Measurements from ENCODE around the gene FSCB.

Gene FSCB

DNA sequence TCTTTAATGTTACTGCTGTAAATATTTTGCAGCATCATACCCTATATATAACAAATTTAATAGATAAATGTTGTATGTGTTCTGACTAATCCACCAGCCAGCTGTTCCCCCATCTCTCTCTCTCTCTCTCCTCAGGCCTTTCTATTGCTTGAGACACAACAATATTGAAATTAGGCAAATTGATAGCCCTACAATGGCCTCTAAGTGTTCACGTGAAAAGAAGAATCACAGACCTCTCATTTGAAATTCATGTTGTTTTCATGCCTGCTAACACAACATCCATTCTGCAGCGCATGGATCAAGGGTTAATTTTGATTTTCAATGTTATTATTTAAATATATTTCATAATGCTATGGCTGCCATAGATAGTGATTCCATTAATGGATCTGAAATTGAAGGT lies 1.8 kb upstream of the FSCB start:
- H3K9me3 ChIP-seq (ENCODE audit: control extremely low read depth in 1 of 5, control insufficient read depth in 4 of 5, insufficient read depth in 2 of 5, low read depth in 1 of 5, low read length in 4 of 5): no peaks in the 10 kb centered on the region
- no peaks in the 10 kb centered on the region for H3K4me1 ChIP-seq (ENCODE audit: control extremely low read depth in 1 of 4, control insufficient read depth in 4 of 4, insufficient read depth in 4 of 4, low read length in 3 of 4)
- POLR2A ChIA-PET: no interaction called here
- no peaks in the 10 kb centered on the region for H3K36me3 ChIP-seq (ENCODE audit: control insufficient read depth in 4 of 4, insufficient read depth in 4 of 4, low read length in 3 of 4)
- no peak overlapping the region for H3K4me3 ChIP-seq (ENCODE audit: control insufficient read depth in 1 of 7, extremely low read depth in 1 of 7, insufficient read depth in 4 of 7, low read depth in 2 of 7, low read length in 6 of 7)
- no peak for DNase-seq
- H3K27ac ChIP-seq (ENCODE audit: insufficient read depth in 1 of 2, low read depth in 1 of 2, low read length in 2 of 2, poor library complexity in 1 of 2, severe bottlenecking in 2 of 2): no peak overlapping the region
- 100% methylated on average over 1 of the region's 2 CpGs for WGBS (ENCODE audit: insufficient coverage)
- CTCF ChIA-PET: no interaction called here
- H3K27me3 ChIP-seq (replicated peaks in 2 of 5; ENCODE audit: control insufficient read depth in 4 of 5, insufficient read depth in 5 of 5, low read length in 4 of 5): no peaks in the 10 kb centered on the region

DNA sequence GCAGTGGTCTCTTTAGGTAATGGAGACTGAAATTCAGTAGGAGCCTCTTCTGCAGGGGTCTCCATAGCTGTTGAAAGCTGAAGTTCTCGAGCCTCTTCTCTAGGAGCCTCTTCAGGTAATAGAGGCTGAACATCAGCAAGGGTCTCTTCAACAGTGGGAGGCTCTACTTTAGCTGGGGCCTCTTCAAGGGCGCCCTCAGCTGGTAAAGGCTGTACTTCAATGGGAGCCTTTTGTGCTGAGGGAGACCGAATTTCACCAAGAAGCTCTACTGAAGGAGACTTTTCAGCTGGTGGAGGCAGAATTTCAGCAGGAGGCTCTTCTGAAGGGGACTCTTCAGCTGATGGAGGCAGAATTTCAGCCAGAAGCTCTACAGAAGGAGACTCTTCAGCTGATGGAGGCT lies 1.5 kb downstream of the FSCB start:
- Histone ChIP-seq H3K36me3 (ENCODE audit: control insufficient read depth in 4 of 4, insufficient read depth in 4 of 4, low read length in 3 of 4) (no peaks in the 10 kb centered on the region), H3K9me3 (ENCODE audit: control extremely low read depth in 1 of 5, control insufficient read depth in 4 of 5, insufficient read depth in 2 of 5, low read depth in 1 of 5, low read length in 4 of 5) (no peaks in the 10 kb centered on the region), H3K27ac (ENCODE audit: insufficient read depth in 1 of 2, low read depth in 1 of 2, low read length in 2 of 2, poor library complexity in 1 of 2, severe bottlenecking in 2 of 2) (no peak overlapping the region), H3K4me3 (ENCODE audit: control insufficient read depth in 1 of 7, extremely low read depth in 1 of 7, insufficient read depth in 4 of 7, low read depth in 2 of 7, low read length in 6 of 7) (no peak overlapping the region), H3K27me3 (replicated peaks in 2 of 5; ENCODE audit: control insufficient read depth in 4 of 5, insufficient read depth in 5 of 5, low read length in 4 of 5) (no peaks in the 10 kb centered on the region), H3K4me1 (ENCODE audit: control extremely low read depth in 1 of 4, control insufficient read depth in 4 of 4, insufficient read depth in 4 of 4, low read length in 3 of 4) (no peaks in the 10 kb centered on the region)
- DNase-seq: no peak
- CTCF ChIA-PET: no interaction called here
- POLR2A ChIA-PET: no interaction called here
- WGBS (ENCODE audit: insufficient coverage): 88% methylated on average over 3 of the region's 3 CpGs

DNA sequence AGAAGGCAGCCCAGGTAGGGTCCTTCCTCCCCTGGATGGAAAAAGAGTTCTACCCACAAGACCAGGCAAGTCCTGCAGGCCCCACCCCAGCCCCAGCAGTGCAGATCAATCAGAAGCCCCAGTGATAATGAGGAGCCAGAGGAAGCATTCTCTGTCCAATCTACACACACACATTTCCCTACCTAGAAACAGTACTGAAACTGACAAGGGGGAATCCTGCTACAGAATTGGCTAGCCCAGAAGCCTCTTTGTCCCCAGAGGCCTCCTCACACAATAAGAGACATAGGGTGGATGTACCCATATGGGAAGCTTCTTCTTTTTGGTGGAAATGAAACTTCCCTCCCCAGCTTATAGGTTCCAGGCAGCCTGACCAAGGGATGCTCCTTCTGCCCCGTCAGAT lies 9.9 kb downstream of the FSCB start:
- no peaks in the 10 kb centered on the region for H3K4me1 ChIP-seq (ENCODE audit: control extremely low read depth in 1 of 4, control insufficient read depth in 4 of 4, insufficient read depth in 4 of 4, low read length in 3 of 4)
- no peak overlapping the region for H3K27ac ChIP-seq (ENCODE audit: insufficient read depth in 1 of 2, low read depth in 1 of 2, low read length in 2 of 2, poor library complexity in 1 of 2, severe bottlenecking in 2 of 2)
- no peaks in the 10 kb centered on the region for H3K27me3 ChIP-seq (replicated peaks in 2 of 5; ENCODE audit: control insufficient read depth in 4 of 5, insufficient read depth in 5 of 5, low read length in 4 of 5)
- no peaks in the 10 kb centered on the region for H3K36me3 ChIP-seq (ENCODE audit: control insufficient read depth in 4 of 4, insufficient read depth in 4 of 4, low read length in 3 of 4)
- H3K9me3 ChIP-seq (ENCODE audit: control extremely low read depth in 1 of 5, control insufficient read depth in 4 of 5, insufficient read depth in 2 of 5, low read depth in 1 of 5, low read length in 4 of 5): no peaks in the 10 kb centered on the region
- no peak for DNase-seq
- WGBS (ENCODE audit: insufficient coverage): no CpG with 5 or more reads among the region's 1 CpG
- ChIA-PET POLR2A (no interaction called here), CTCF (no interaction called here)
- no peak overlapping the region for H3K4me3 ChIP-seq (ENCODE audit: control insufficient read depth in 1 of 7, extremely low read depth in 1 of 7, insufficient read depth in 4 of 7, low read depth in 2 of 7, low read length in 6 of 7)

DNA sequence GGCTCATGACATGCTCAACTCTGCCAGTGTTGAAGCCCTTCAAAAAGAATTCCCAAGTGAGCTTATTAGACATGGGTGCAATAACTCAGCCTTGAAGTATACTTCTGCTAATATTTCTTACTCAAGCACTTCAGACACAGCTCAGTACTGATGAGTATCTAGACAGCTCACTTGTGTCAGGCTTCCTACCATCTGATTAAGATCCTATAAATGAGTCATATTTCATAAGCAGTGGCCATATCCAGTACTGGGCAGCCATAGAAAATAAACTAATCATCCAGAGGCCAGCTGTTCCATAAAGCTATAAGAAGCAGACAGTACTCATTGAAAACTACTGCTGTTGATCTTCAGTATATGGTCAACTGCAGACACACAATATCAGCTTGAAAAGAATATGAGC lies 12.9 kb downstream of the FSCB start:
- no peaks in the 10 kb centered on the region for H3K27me3 ChIP-seq (replicated peaks in 2 of 5; ENCODE audit: control insufficient read depth in 4 of 5, insufficient read depth in 5 of 5, low read length in 4 of 5)
- H3K36me3 ChIP-seq (ENCODE audit: control insufficient read depth in 4 of 4, insufficient read depth in 4 of 4, low read length in 3 of 4): no peaks in the 10 kb centered on the region
- no peak overlapping the region for H3K4me3 ChIP-seq (ENCODE audit: control insufficient read depth in 1 of 7, extremely low read depth in 1 of 7, insufficient read depth in 4 of 7, low read depth in 2 of 7, low read length in 6 of 7)
- no peaks in the 10 kb centered on the region for H3K4me1 ChIP-seq (ENCODE audit: control extremely low read depth in 1 of 4, control insufficient read depth in 4 of 4, insufficient read depth in 4 of 4, low read length in 3 of 4)
- DNase-seq: no peak
- no peaks in the 10 kb centered on the region for H3K9me3 ChIP-seq (ENCODE audit: control extremely low read depth in 1 of 5, control insufficient read depth in 4 of 5, insufficient read depth in 2 of 5, low read depth in 1 of 5, low read length in 4 of 5)
- no peak overlapping the region for H3K27ac ChIP-seq (ENCODE audit: insufficient read depth in 1 of 2, low read depth in 1 of 2, low read length in 2 of 2, poor library complexity in 1 of 2, severe bottlenecking in 2 of 2)
- ChIA-PET CTCF (no interaction called here), POLR2A (no interaction called here)

DNA sequence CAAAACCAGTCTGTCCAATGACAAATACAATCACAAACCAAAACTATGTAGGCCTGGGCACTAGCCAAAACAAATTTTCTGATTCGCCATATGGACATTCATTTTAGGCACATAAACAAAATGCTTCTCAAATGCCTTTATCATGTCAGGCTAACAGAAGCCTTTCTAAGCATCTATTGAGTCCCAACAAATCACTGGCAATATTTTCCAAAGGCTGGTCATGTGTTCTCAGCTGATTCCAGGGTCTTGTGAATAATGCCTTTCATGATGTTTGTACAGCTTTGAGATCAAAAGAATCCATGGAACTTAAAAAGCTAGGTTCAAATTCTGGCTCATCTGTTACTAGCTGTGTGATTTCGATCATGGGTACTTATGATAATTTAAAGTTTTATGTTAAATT lies 16.1 kb downstream of the FSCB start:
- no peak for DNase-seq
- Histone ChIP-seq H3K4me3 (ENCODE audit: control insufficient read depth in 1 of 7, extremely low read depth in 1 of 7, insufficient read depth in 4 of 7, low read depth in 2 of 7, low read length in 6 of 7) (no peak overlapping the region), H3K27ac (ENCODE audit: insufficient read depth in 1 of 2, low read depth in 1 of 2, low read length in 2 of 2, poor library complexity in 1 of 2, severe bottlenecking in 2 of 2) (no peak overlapping the region), H3K9me3 (ENCODE audit: control extremely low read depth in 1 of 5, control insufficient read depth in 4 of 5, insufficient read depth in 2 of 5, low read depth in 1 of 5, low read length in 4 of 5) (no peaks in the 10 kb centered on the region), H3K4me1 (ENCODE audit: control extremely low read depth in 1 of 4, control insufficient read depth in 4 of 4, insufficient read depth in 4 of 4, low read length in 3 of 4) (no peaks in the 10 kb centered on the region), H3K36me3 (ENCODE audit: control insufficient read depth in 4 of 4, insufficient read depth in 4 of 4, low read length in 3 of 4) (no peaks in the 10 kb centered on the region), H3K27me3 (replicated peaks in 2 of 5; ENCODE audit: control insufficient read depth in 4 of 5, insufficient read depth in 5 of 5, low read length in 4 of 5) (no peaks in the 10 kb centered on the region)
- ChIA-PET CTCF (no interaction called here), POLR2A (no interaction called here)
- WGBS (ENCODE audit: insufficient coverage): 86% methylated on average over 1 of the region's 2 CpGs

DNA sequence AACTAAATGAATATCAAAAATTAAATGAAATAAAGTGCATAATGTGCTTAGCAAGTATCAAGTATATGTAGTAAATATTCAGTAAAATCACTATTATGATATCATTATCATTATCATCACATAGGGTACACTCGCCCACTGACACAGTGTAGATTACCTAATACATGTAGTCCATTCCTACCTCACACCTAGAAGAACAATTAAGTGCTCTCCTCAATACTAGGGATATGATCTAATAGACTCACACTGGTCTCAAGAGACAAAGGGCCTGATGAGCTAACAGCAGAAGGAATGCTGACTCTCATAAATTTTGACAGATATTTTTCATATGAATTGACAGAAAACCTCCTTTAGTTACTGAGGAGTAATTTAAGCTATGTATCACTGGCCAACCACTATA lies 29.1 kb downstream of the FSCB start:
- H3K36me3 ChIP-seq (ENCODE audit: control insufficient read depth in 4 of 4, insufficient read depth in 4 of 4, low read length in 3 of 4): no peaks in the 10 kb centered on the region
- no peaks in the 10 kb centered on the region for H3K27me3 ChIP-seq (replicated peaks in 2 of 5; ENCODE audit: control insufficient read depth in 4 of 5, insufficient read depth in 5 of 5, low read length in 4 of 5)
- CTCF ChIA-PET: no interaction called here
- POLR2A ChIA-PET: no interaction called here
- H3K4me3 ChIP-seq (ENCODE audit: control insufficient read depth in 1 of 7, extremely low read depth in 1 of 7, insufficient read depth in 4 of 7, low read depth in 2 of 7, low read length in 6 of 7): no peak overlapping the region
- H3K4me1 ChIP-seq (ENCODE audit: control extremely low read depth in 1 of 4, control insufficient read depth in 4 of 4, insufficient read depth in 4 of 4, low read length in 3 of 4): no peaks in the 10 kb centered on the region
- H3K9me3 ChIP-seq (ENCODE audit: control extremely low read depth in 1 of 5, control insufficient read depth in 4 of 5, insufficient read depth in 2 of 5, low read depth in 1 of 5, low read length in 4 of 5): no peaks in the 10 kb centered on the region
- no peak for DNase-seq
- no peak overlapping the region for H3K27ac ChIP-seq (ENCODE audit: insufficient read depth in 1 of 2, low read depth in 1 of 2, low read length in 2 of 2, poor library complexity in 1 of 2, severe bottlenecking in 2 of 2)
- no CpG with 5 or more reads among the region's 1 CpG for WGBS (ENCODE audit: insufficient coverage)

DNA sequence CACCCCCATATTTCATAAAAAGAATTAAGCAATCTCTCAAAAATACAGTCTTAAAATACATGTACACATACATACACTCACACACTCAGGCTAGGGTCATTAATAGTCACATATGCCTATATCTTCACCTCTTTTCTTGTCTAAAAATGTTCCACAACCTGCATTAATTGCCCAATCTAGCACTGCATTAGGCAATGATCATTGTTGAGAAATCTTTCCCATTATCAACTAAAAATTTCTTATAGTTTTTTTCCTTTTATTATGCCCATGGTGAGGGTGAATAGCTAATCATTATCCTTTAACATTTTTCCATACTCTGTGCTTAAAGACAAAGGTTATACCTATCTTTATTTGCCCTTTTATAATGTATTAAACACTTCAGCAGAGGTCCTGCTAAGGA lies 38.3 kb downstream of the FSCB start:
- Histone ChIP-seq H3K9me3 (ENCODE audit: control extremely low read depth in 1 of 5, control insufficient read depth in 4 of 5, insufficient read depth in 2 of 5, low read depth in 1 of 5, low read length in 4 of 5) (no peaks in the 10 kb centered on the region), H3K4me3 (ENCODE audit: control insufficient read depth in 1 of 7, extremely low read depth in 1 of 7, insufficient read depth in 4 of 7, low read depth in 2 of 7, low read length in 6 of 7) (no peak overlapping the region), H3K36me3 (ENCODE audit: control insufficient read depth in 4 of 4, insufficient read depth in 4 of 4, low read length in 3 of 4) (no peaks in the 10 kb centered on the region), H3K27ac (ENCODE audit: insufficient read depth in 1 of 2, low read depth in 1 of 2, low read length in 2 of 2, poor library complexity in 1 of 2, severe bottlenecking in 2 of 2) (no peak overlapping the region), H3K27me3 (replicated peaks in 2 of 5; ENCODE audit: control insufficient read depth in 4 of 5, insufficient read depth in 5 of 5, low read length in 4 of 5) (no peaks in the 10 kb centered on the region), H3K4me1 (ENCODE audit: control extremely low read depth in 1 of 4, control insufficient read depth in 4 of 4, insufficient read depth in 4 of 4, low read length in 3 of 4) (no peaks in the 10 kb centered on the region)
- POLR2A ChIA-PET: no interaction called here
- CTCF ChIA-PET: no interaction called here
- DNase-seq: no peak

Measured in common myeloid progenitor, CD34-positive (primary cell).